ENCODE measurements around the gene CD244. TPM values are rescaled to one million over a fixed set of nuclear protein-coding genes. Genes with fewer than 3 reads are reported as not detected.

The CD244 gene
- total RNA-seq, 1 experiment from 2014 or later: not detected

GRCh38 chr1:160821627-160822026, 41.1 kb downstream of the CD244 start:
- ChIA-PET POLR2A (ENCODE audit: unreplicated experiment) (no interaction called here), CTCF (no interaction called here)
- Histone ChIP-seq H3K4me3 (no peak overlapping the region), H3K9me3 (ENCODE audit: insufficient read depth, low read depth) (no peaks in the 10 kb centered on the region), H3K27ac (no peak overlapping the region), H3K9me2 (ENCODE audit: insufficient read depth) (no peaks in the 10 kb centered on the region), H3K79me2 (ENCODE audit: low read depth) (no peaks in the 10 kb centered on the region), H3K27me3 (ENCODE audit: insufficient read depth, low read depth) (no peaks in the 10 kb centered on the region), H3K36me3 (ENCODE audit: low read depth) (no peaks in the 10 kb centered on the region), H4K20me1 (ENCODE audit: insufficient read depth) (no peaks in the 10 kb centered on the region), H3K4me1 (replicated peaks; ENCODE audit: insufficient read depth) (peaks cover 16% of the 10 kb centered on the region), H2AFZ (no peak overlapping the region), H3K4me2 (no peak overlapping the region), H3F3A (ENCODE audit: insufficient read depth, low read depth) (peaks cover 8% of the 10 kb centered on the region; the same call in 1 of the 2 replicates)
- intact Hi-C loops (cut with micrococcal nuclease; ENCODE audit: unreplicated experiment): no loop called here
- BruUV-seq (replicated peaks): no TSS peak
- TF ChIP-seq EZH2 (IDR thresholded peaks at IDR 0.05; ENCODE audit: low read depth): no peak
- no peak for TF ChIP-seq CTCF (conservative IDR thresholded peaks at IDR 0.05)
- no peak for DNase-seq

GRCh38 chr1:160819186-160819585, 43.5 kb downstream of the CD244 start:
- TF ChIP-seq EZH2 (IDR thresholded peaks at IDR 0.05; ENCODE audit: low read depth) (no peak), CTCF (conservative IDR thresholded peaks at IDR 0.05) (no peak)
- Histone ChIP-seq H3K4me2 (no peak overlapping the region), H3K79me2 (ENCODE audit: low read depth) (no peaks in the 10 kb centered on the region), H2AFZ (no peak overlapping the region), H4K20me1 (ENCODE audit: insufficient read depth) (no peaks in the 10 kb centered on the region), H3F3A (ENCODE audit: insufficient read depth, low read depth) (no peaks in the 10 kb centered on the region), H3K4me3 (no peak overlapping the region), H3K9me2 (ENCODE audit: insufficient read depth) (no peaks in the 10 kb centered on the region), H3K4me1 (replicated peaks; ENCODE audit: insufficient read depth) (no peaks in the 10 kb centered on the region), H3K27me3 (ENCODE audit: insufficient read depth, low read depth) (no peaks in the 10 kb centered on the region), H3K9me3 (ENCODE audit: insufficient read depth, low read depth) (no peaks in the 10 kb centered on the region), H3K27ac (no peak overlapping the region), H3K36me3 (ENCODE audit: low read depth) (no peaks in the 10 kb centered on the region)
- intact Hi-C loops (cut with micrococcal nuclease; ENCODE audit: unreplicated experiment): no loop called here
- no peak for DNase-seq
- no TSS peak for BruUV-seq (replicated peaks)
- ChIA-PET POLR2A (ENCODE audit: unreplicated experiment) (no interaction called here), CTCF (no interaction called here)

- intact Hi-C loops (cut with micrococcal nuclease; ENCODE audit: unreplicated experiment): no loop called here
- no peak for DNase-seq
- ChIA-PET POLR2A (ENCODE audit: unreplicated experiment) (interaction anchor here (0.6 kb wide), 1 partner anchor 42 kb away, joined by 4 read pairs; no protein-coding TSS in a partner anchor), CTCF (no interaction called here)
- H4K20me1 ChIP-seq (ENCODE audit: insufficient read depth): no peaks in the 10 kb centered on the region
- no peak overlapping the region for H3K4me2 ChIP-seq
- no peak for TF ChIP-seq CTCF (conservative IDR thresholded peaks at IDR 0.05)
- TF ChIP-seq EZH2 (IDR thresholded peaks at IDR 0.05; ENCODE audit: low read depth): no peak
- no peaks in the 10 kb centered on the region for H3F3A ChIP-seq (ENCODE audit: insufficient read depth, low read depth)
- no TSS peak for BruUV-seq (replicated peaks)
- no peak overlapping the region for H3K4me3 ChIP-seq
- no peaks in the 10 kb centered on the region for H3K9me3 ChIP-seq (ENCODE audit: insufficient read depth, low read depth)
- no peaks in the 10 kb centered on the region for H3K27me3 ChIP-seq (ENCODE audit: insufficient read depth, low read depth)
- H3K9me2 ChIP-seq (ENCODE audit: insufficient read depth): no peaks in the 10 kb centered on the region
- H3K36me3 ChIP-seq (ENCODE audit: low read depth): no peaks in the 10 kb centered on the region
- no peak overlapping the region for H2AFZ ChIP-seq
- H3K79me2 ChIP-seq (ENCODE audit: low read depth): no peaks in the 10 kb centered on the region
- H3K4me1 ChIP-seq (replicated peaks; ENCODE audit: insufficient read depth): peaks cover 7% of the 10 kb centered on the region
- H3K27ac ChIP-seq: no peak overlapping the region
Measured at GRCh38 chr1:160818207-160818937, 44.3 kb downstream of the CD244 start.

All from PC-9 (cell line).